HPDE6-E6E7 (cell line): ENCODE results near the gene PSG4.
"Not testable (repeated sequence)": the region's sequence is repeated elsewhere in the genome, so short reads cannot be mapped to it uniquely, and the experiment has no call there.

Source experiments
- DNase-seq: peaks from one replicate; pipeline ENCODE4 v3.0.0; 2011; ENCODE audit warnings: missing footprints; ENCODE audit errors: extremely low spot score

PSG4 gene

GRCh38 chr19:43205471-43206105 is at the start of gene PSG4:
PSG4 (minus strand) TSS chr19:43205638; CDS start chr19:43205536, 102 bp downstream.
- DNase-seq, result not testable (repeated sequence)

GRCh38 chr19:43251428-43251827 is 46.0 kb upstream of the PSG4 start:
- DNase-seq, result not testable (repeated sequence)

- not testable (repeated sequence) for DNase-seq
These were observed 44.9 kb upstream of the PSG4 start for GRCh38 chr19:43250296-43250695.

- DNase-seq, result not testable (repeated sequence)
These were observed 43.2 kb upstream of the PSG4 start for GRCh38 chr19:43248635-43249002.

- not testable (repeated sequence) for DNase-seq
These were observed 41.9 kb upstream of the PSG4 start for GRCh38 chr19:43247243-43247880.

- not testable (repeated sequence) for DNase-seq
These were observed 40.4 kb upstream of the PSG4 start for GRCh38 chr19:43245848-43246247.

- DNase-seq, result not testable (repeated sequence)
These were observed 36.8 kb upstream of the PSG4 start for GRCh38 chr19:43242211-43242610.

- DNase-seq, result not testable (repeated sequence)
These were observed 32.8 kb upstream of the PSG4 start for GRCh38 chr19:43238213-43238612.

GRCh38 chr19:43235686-43236085 is 30.2 kb upstream of the PSG4 start:
- DNase-seq, result not testable (repeated sequence)

- DNase-seq, result no peak
These were observed 23.9 kb upstream of the PSG4 start for GRCh38 chr19:43229315-43229714.

- DNase-seq, result not testable (repeated sequence)
These were observed 23.3 kb upstream of the PSG4 start for GRCh38 chr19:43228730-43229129.

- not testable (repeated sequence) for DNase-seq
These were observed 21.5 kb upstream of the PSG4 start for GRCh38 chr19:43226986-43227385.

GRCh38 chr19:43224855-43225253 is 19.4 kb upstream of the PSG4 start:
- no peak for DNase-seq

GRCh38 chr19:43224201-43224854 is 18.9 kb upstream of the PSG4 start:
- not testable (repeated sequence) for DNase-seq

- DNase-seq, result not testable (repeated sequence)
These were observed 16.5 kb upstream of the PSG4 start for GRCh38 chr19:43221891-43222290.

- not testable (repeated sequence) for DNase-seq
These were observed 13.7 kb upstream of the PSG4 start for GRCh38 chr19:43219136-43219535.

- DNase-seq, result not testable (repeated sequence)
These were observed 10.4 kb upstream of the PSG4 start for GRCh38 chr19:43215881-43216280.

GRCh38 chr19:43207991-43208390 is 2.6 kb upstream of the PSG4 start:
- DNase-seq, result no peak

GRCh38 chr19:43207174-43207573 is 1.7 kb upstream of the PSG4 start:
- not testable (repeated sequence) for DNase-seq

GRCh38 chr19:43203611-43204010 is 1.8 kb downstream of the PSG4 start:
- DNase-seq, result not testable (repeated sequence)

GRCh38 chr19:43201891-43202290 is 3.5 kb downstream of the PSG4 start:
- DNase-seq, result not testable (repeated sequence)

GRCh38 chr19:43201337-43201801 is 4.1 kb downstream of the PSG4 start:
- DNase-seq, result peak; percentile 14
